OCI-LY7 (cell line): ENCODE results near the gene RBBP7.

Experiments used
- EZH2phosphoT487 ChIP-seq: fragments of 200-600 bp; sonication (generic); IDR thresholded peaks from 2 replicates; pipeline ENCODE4 v1.6.1; 2018; ENCODE audit warnings: low read depth, borderline replicate concordance, mild to moderate bottlenecking, mixed run types, antibody characterized with exemption, low read length, moderate library complexity, mixed read lengths
- TF ChIP-seq, protein P1 (sequence below): fragments of 200-600 bp; sonication (generic); conservative IDR thresholded peaks from 2 replicates; pipeline ENCODE4 v1.5.1; 2014; ENCODE audit warnings: mild to moderate bottlenecking, antibody characterized with exemption, low read length, moderate library complexity, mixed read lengths

DNA sequence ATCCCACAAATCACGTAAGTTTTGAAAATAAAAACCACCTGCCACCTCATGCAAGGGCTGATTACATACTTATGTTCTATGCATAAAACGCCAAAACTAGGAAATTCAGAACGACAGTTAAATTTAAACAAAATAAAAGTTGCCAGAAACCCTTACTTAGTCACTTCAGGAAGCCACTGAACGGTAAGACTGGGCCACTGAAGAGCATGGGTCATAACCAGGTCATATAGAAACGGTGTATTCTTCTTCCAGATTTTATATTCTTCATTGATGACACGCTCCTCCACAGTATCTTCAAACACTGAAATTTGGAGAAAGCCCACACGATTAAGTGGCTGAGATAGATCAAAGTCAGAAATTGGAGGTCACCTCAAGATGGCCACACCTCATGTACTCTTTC lies 1.2 kb downstream of the RBBP7 start:
- TF ChIP-seq, protein P1, sequence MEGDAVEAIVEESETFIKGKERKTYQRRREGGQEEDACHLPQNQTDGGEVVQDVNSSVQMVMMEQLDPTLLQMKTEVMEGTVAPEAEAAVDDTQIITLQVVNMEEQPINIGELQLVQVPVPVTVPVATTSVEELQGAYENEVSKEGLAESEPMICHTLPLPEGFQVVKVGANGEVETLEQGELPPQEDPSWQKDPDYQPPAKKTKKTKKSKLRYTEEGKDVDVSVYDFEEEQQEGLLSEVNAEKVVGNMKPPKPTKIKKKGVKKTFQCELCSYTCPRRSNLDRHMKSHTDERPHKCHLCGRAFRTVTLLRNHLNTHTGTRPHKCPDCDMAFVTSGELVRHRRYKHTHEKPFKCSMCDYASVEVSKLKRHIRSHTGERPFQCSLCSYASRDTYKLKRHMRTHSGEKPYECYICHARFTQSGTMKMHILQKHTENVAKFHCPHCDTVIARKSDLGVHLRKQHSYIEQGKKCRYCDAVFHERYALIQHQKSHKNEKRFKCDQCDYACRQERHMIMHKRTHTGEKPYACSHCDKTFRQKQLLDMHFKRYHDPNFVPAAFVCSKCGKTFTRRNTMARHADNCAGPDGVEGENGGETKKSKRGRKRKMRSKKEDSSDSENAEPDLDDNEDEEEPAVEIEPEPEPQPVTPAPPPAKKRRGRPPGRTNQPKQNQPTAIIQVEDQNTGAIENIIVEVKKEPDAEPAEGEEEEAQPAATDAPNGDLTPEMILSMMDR, result no peak
- TF ChIP-seq EZH2phosphoT487, result no peak
